ENCODE results near the gene PTCD2.

The PTCD2 gene

GRCh38 chr5:72319976-72320752 is at the start of gene PTCD2, which contains the start of gene MRPS27:
PTCD2 (plus strand) TSS chr5:72320373; CDS start chr5:72320383, 10 bp downstream.
MRPS27 (minus strand) TSS chr5:72320240; CDS start chr5:72320221, 19 bp downstream.
- Histone ChIP-seq H3K9me3 (no peaks in the 10 kb centered on the region), H3K27ac (peak within 1 kb of the TSS; percentile 77), H3K4me3 (peak within 1 kb of the TSS; percentile 73), H4K20me1 (peaks cover 3% of the 10 kb centered on the region; the same call in 1 of the 2 replicates), H3K9ac (peak within 1 kb of the TSS; percentile 81), H3K4me2 (peak within 1 kb of the TSS; percentile 72), H3K4me1 (peaks cover 25% of the 10 kb centered on the region), H3K36me3 (peaks cover 43% of the 10 kb centered on the region), H3K27me3 (no peaks in the 10 kb centered on the region)
- no peak for TF ChIP-seq Cebpa-rat (IDR thresholded peaks at IDR 0.05)

GRCh38 chr5:72271702-72272101 is 48.5 kb upstream of the PTCD2 start:
- no peak for TF ChIP-seq Cebpa-rat (IDR thresholded peaks at IDR 0.05)
- no peak overlapping the region for H3K4me2 ChIP-seq
- H3K36me3 ChIP-seq = peaks cover 48% of the 10 kb centered on the region; the same call in 1 of the 2 replicates
- no peak overlapping the region for H3K4me3 ChIP-seq
- 0 out of 2 replicates have a peak, but pooled peaks cover 5% of the 10 kb centered on the region for H4K20me1 ChIP-seq
- peaks cover 9% of the 10 kb centered on the region for H3K9me3 ChIP-seq
- no peaks in the 10 kb centered on the region for H3K27me3 ChIP-seq
- 0 out of 2 replicates have a peak, but pooled peaks cover 6% of the 10 kb centered on the region for H3K4me1 ChIP-seq
- no peak overlapping the region for H3K27ac ChIP-seq
- H3K9ac ChIP-seq = no peak overlapping the region

- no peak for TF ChIP-seq Cebpa-rat (IDR thresholded peaks at IDR 0.05)
- no peak overlapping the region for H3K9ac ChIP-seq
- H3K36me3 ChIP-seq = peaks cover 52% of the 10 kb centered on the region
- no peaks in the 10 kb centered on the region for H3K27me3 ChIP-seq
- no peak overlapping the region for H3K4me3 ChIP-seq
- H3K4me2 ChIP-seq = no peak overlapping the region
- H3K9me3 ChIP-seq = peaks cover 15% of the 10 kb centered on the region
- 0 out of 2 replicates have a peak, but pooled peaks cover 6% of the 10 kb centered on the region for H3K4me1 ChIP-seq
- H4K20me1 ChIP-seq = 0 out of 2 replicates have a peak, but pooled peaks cover 5% of the 10 kb centered on the region
- no peak overlapping the region for H3K27ac ChIP-seq
Observed at GRCh38 chr5:72272398-72272797, 47.8 kb upstream of the PTCD2 start.

- H4K20me1 ChIP-seq = 0 out of 2 replicates have a peak, but pooled peaks cover 5% of the 10 kb centered on the region
- H3K36me3 ChIP-seq = peaks cover 58% of the 10 kb centered on the region
- no peak overlapping the region for H3K4me2 ChIP-seq
- no peak overlapping the region for H3K9ac ChIP-seq
- peaks cover 23% of the 10 kb centered on the region for H3K9me3 ChIP-seq
- TF ChIP-seq Cebpa-rat (IDR thresholded peaks at IDR 0.05) = no peak
- H3K27me3 ChIP-seq = no peaks in the 10 kb centered on the region
- no peak overlapping the region for H3K4me3 ChIP-seq
- no peak overlapping the region for H3K27ac ChIP-seq
- 0 out of 2 replicates have a peak, but pooled peaks cover 6% of the 10 kb centered on the region for H3K4me1 ChIP-seq
Observed at GRCh38 chr5:72273547-72273946, 46.6 kb upstream of the PTCD2 start.

- no peaks in the 10 kb centered on the region for H4K20me1 ChIP-seq
- no peaks in the 10 kb centered on the region for H3K27me3 ChIP-seq
- no peak overlapping the region for H3K4me2 ChIP-seq
- 0 out of 2 replicates have a peak, but pooled peaks cover 6% of the 10 kb centered on the region for H3K4me1 ChIP-seq
- peaks cover 23% of the 10 kb centered on the region for H3K9me3 ChIP-seq
- H3K36me3 ChIP-seq = peaks cover 52% of the 10 kb centered on the region
- no peak overlapping the region for H3K4me3 ChIP-seq
- H3K27ac ChIP-seq = no peak overlapping the region
- TF ChIP-seq Cebpa-rat (IDR thresholded peaks at IDR 0.05) = no peak
- no peak overlapping the region for H3K9ac ChIP-seq
Observed at GRCh38 chr5:72276219-72276752, 43.9 kb upstream of the PTCD2 start.

GRCh38 chr5:72280581-72281069 is 39.5 kb upstream of the PTCD2 start:
- no peaks in the 10 kb centered on the region for H3K27me3 ChIP-seq
- H3K4me1 ChIP-seq = peaks cover 8% of the 10 kb centered on the region; the same call in 1 of the 2 replicates
- H3K9ac ChIP-seq = no peak overlapping the region
- no peak for TF ChIP-seq Cebpa-rat (IDR thresholded peaks at IDR 0.05)
- H3K4me2 ChIP-seq = no peak overlapping the region
- H3K27ac ChIP-seq = no peak overlapping the region
- peaks cover 31% of the 10 kb centered on the region for H3K36me3 ChIP-seq
- peaks cover 23% of the 10 kb centered on the region for H3K9me3 ChIP-seq
- no peaks in the 10 kb centered on the region for H4K20me1 ChIP-seq
- H3K4me3 ChIP-seq = no peak overlapping the region

- Histone ChIP-seq H3K36me3 (peaks cover 26% of the 10 kb centered on the region), H3K27ac (no peak overlapping the region), H3K4me1 (peaks cover 8% of the 10 kb centered on the region; the same call in 1 of the 2 replicates), H3K9me3 (peaks cover 17% of the 10 kb centered on the region), H3K9ac (no peak overlapping the region), H3K27me3 (no peaks in the 10 kb centered on the region), H4K20me1 (no peaks in the 10 kb centered on the region), H3K4me3 (no peak overlapping the region), H3K4me2 (no peak overlapping the region)
- TF ChIP-seq Cebpa-rat (IDR thresholded peaks at IDR 0.05) = no peak
Observed at GRCh38 chr5:72281430-72281763, 38.8 kb upstream of the PTCD2 start.

GRCh38 chr5:72281764-72282499 is 38.2 kb upstream of the PTCD2 start:
- peaks cover 8% of the 10 kb centered on the region; the same call in 1 of the 2 replicates for H3K4me1 ChIP-seq
- H3K27ac ChIP-seq = no peak overlapping the region
- H3K27me3 ChIP-seq = no peaks in the 10 kb centered on the region
- H3K9ac ChIP-seq = no peak overlapping the region
- H3K9me3 ChIP-seq = peaks cover 12% of the 10 kb centered on the region; the same call in 1 of the 2 replicates
- peaks cover 25% of the 10 kb centered on the region for H3K36me3 ChIP-seq
- H4K20me1 ChIP-seq = no peaks in the 10 kb centered on the region
- no peak for TF ChIP-seq Cebpa-rat (IDR thresholded peaks at IDR 0.05)
- no peak overlapping the region for H3K4me2 ChIP-seq
- H3K4me3 ChIP-seq = no peak overlapping the region

- Histone ChIP-seq H3K36me3 (peaks cover 26% of the 10 kb centered on the region), H3K9ac (no peak overlapping the region)
Observed at GRCh38 chr5:72282878-72283277, 37.3 kb upstream of the PTCD2 start.

More at GRCh38 chr5:72282878-72283277, 37.3 kb upstream of the PTCD2 start:
- TF ChIP-seq Cebpa-rat (IDR thresholded peaks at IDR 0.05) = no peak
- H3K27ac ChIP-seq = no peak overlapping the region
- H4K20me1 ChIP-seq = no peaks in the 10 kb centered on the region
- peaks cover 4% of the 10 kb centered on the region; the same call in 1 of the 2 replicates for H3K9me3 ChIP-seq
- peaks cover 8% of the 10 kb centered on the region; the same call in 1 of the 2 replicates for H3K4me1 ChIP-seq
- no peak overlapping the region for H3K4me2 ChIP-seq
- no peak overlapping the region for H3K4me3 ChIP-seq
- H3K27me3 ChIP-seq = no peaks in the 10 kb centered on the region

All from BLaER1 (cell line).